Upper lobe of left lung (tissue), 4 donors: ENCODE data around the gene ZNF107.

Experiments used
- POLR2A ChIP-seq, 4 donors: fragments of 450-650 bp; IDR thresholded peaks; one replicate each; pipeline ENCODE4 v1.5.1; 2016 to 2017; ENCODE audit warnings: antibody characterized with exemption in 4 of 4, mild to moderate bottlenecking in 2 of 4
- TF ChIP-seq, protein P1 (sequence below), 6 experiments: fragments of 450-650 bp in 4 of 6; fragments of 200-600 bp in 2 of 6; sonication (generic) in 2 of 6; IDR thresholded peaks; one replicate each; pipeline ENCODE4 v1.5.1; 2016 to 2019; ENCODE audit warnings: antibody characterized with exemption in 6 of 6

GRCh38 chr7:64685091-64685490, 19.2 kb downstream of the ZNF107 start:
- TF ChIP-seq, protein P1, sequence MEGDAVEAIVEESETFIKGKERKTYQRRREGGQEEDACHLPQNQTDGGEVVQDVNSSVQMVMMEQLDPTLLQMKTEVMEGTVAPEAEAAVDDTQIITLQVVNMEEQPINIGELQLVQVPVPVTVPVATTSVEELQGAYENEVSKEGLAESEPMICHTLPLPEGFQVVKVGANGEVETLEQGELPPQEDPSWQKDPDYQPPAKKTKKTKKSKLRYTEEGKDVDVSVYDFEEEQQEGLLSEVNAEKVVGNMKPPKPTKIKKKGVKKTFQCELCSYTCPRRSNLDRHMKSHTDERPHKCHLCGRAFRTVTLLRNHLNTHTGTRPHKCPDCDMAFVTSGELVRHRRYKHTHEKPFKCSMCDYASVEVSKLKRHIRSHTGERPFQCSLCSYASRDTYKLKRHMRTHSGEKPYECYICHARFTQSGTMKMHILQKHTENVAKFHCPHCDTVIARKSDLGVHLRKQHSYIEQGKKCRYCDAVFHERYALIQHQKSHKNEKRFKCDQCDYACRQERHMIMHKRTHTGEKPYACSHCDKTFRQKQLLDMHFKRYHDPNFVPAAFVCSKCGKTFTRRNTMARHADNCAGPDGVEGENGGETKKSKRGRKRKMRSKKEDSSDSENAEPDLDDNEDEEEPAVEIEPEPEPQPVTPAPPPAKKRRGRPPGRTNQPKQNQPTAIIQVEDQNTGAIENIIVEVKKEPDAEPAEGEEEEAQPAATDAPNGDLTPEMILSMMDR (IDR thresholded peaks at IDR 0.05) = no peak
- no peak for TF ChIP-seq POLR2A (IDR thresholded peaks at IDR 0.05)
